Activated naive CD4-positive, alpha-beta T cell treated with anti-CD3 and anti-CD28 coated beads for 36 hours (primary cell): ENCODE data around the gene GPHN. TPM values are rescaled to one million over a fixed set of nuclear protein-coding genes. Genes with fewer than 3 reads are reported as not detected.

Experiments used
- CTCF ChIA-PET: fragments of 350-600 bp; sonication (Branson Sonifier 250); formaldehyde crosslinking; loops from one replicate; lab custom pipeline; 2021; ENCODE audit warnings: antibody characterized with exemption; lab: Charles Lee
- DNase-seq: peaks from one replicate; pipeline ENCODE4 v3.0.0-alpha.2; 2020
- H3K27ac Mint-ChIP-seq: one replicate; pipeline ENCODE4 v1.8.0; 2021; ENCODE audit warnings: mild to moderate bottlenecking, mixed read lengths
- H3K27me3 Mint-ChIP-seq: one replicate; pipeline ENCODE4 v1.8.0; 2021; ENCODE audit warnings: low read depth, mixed read lengths
- H3K36me3 Mint-ChIP-seq: one replicate; pipeline ENCODE4 v1.8.0; 2021; ENCODE audit warnings: low read depth, mixed read lengths
- H3K4me1 Mint-ChIP-seq: one replicate; pipeline ENCODE4 v1.8.0; 2021; ENCODE audit warnings: low read depth, mixed read lengths
- H3K4me3 Mint-ChIP-seq: one replicate; pipeline ENCODE4 v1.8.0; 2021; ENCODE audit warnings: mild to moderate bottlenecking, moderate library complexity, mixed read lengths
- H3K9me3 Mint-ChIP-seq: one replicate; pipeline ENCODE4 v1.8.0; 2021; ENCODE audit warnings: mixed read lengths
- intact Hi-C: fragments of 100-400 bp; cut with micrococcal nuclease; formaldehyde crosslinking; loops from one replicate; pipeline ENCODE4 v1.15.1; 2023
- total RNA-seq, 2 experiments: library from RNA; stranded (reverse); gene quantifications; one replicate each; pipeline ENCODE4 v1.2.3, GENCODE V29; 2021

GPHN gene
- total RNA-seq, 2 experiments from 2014 or later = 14.2 to 21.4 TPM

- Mint-ChIP-seq H3K4me3 (no peak overlapping the region), H3K4me1 (peaks cover 8% of the 10 kb centered on the region), H3K27ac (no peak overlapping the region), H3K36me3 (peaks cover 10% of the 10 kb centered on the region), H3K9me3 (no peaks in the 10 kb centered on the region), H3K27me3 (no peaks in the 10 kb centered on the region)
- CTCF ChIA-PET = no interaction called here
- no peak for DNase-seq
- intact Hi-C loops = no loop called here
Observed at GRCh38 chr14:66993512-66993911, 485.6 kb downstream of the GPHN start.

GRCh38 chr14:66998013-66998412 is 490.1 kb downstream of the GPHN start:
- CTCF ChIA-PET = no interaction called here

GRCh38 chr14:66999978-67000377 is 492.0 kb downstream of the GPHN start:
- Mint-ChIP-seq H3K27ac (no peak overlapping the region), H3K27me3 (no peaks in the 10 kb centered on the region), H3K4me1 (peaks cover 9% of the 10 kb centered on the region), H3K36me3 (peaks cover 8% of the 10 kb centered on the region), H3K4me3 (no peak overlapping the region), H3K9me3 (no peaks in the 10 kb centered on the region)
- no peak for DNase-seq
- intact Hi-C loops = no loop called here
- CTCF ChIA-PET = interaction anchor here (0.6 kb wide), 1 partner anchor 121 kb away, joined by 4 read pairs; no protein-coding TSS in a partner anchor

More at GRCh38 chr14:66998013-66998412, 490.1 kb downstream of the GPHN start:
- intact Hi-C loops = loop anchor here (1.0 kb wide), 1 partner anchor 137 kb away; no protein-coding TSS in a partner anchor
- Mint-ChIP-seq H3K9me3 (no peaks in the 10 kb centered on the region), H3K36me3 (peaks cover 7% of the 10 kb centered on the region), H3K27me3 (no peaks in the 10 kb centered on the region), H3K4me1 (peaks cover 9% of the 10 kb centered on the region), H3K27ac (no peak overlapping the region), H3K4me3 (no peak overlapping the region)
- DNase-seq = peak; percentile 8

GRCh38 chr14:67002994-67003753 is 495.2 kb downstream of the GPHN start:
- no peaks in the 10 kb centered on the region for H3K9me3 Mint-ChIP-seq
- H3K36me3 Mint-ChIP-seq = peaks cover 2% of the 10 kb centered on the region
- intact Hi-C loops = no loop called here
- H3K4me3 Mint-ChIP-seq = no peak overlapping the region
- CTCF ChIA-PET = no interaction called here
- H3K27me3 Mint-ChIP-seq = no peaks in the 10 kb centered on the region
- H3K4me1 Mint-ChIP-seq = peaks cover 2% of the 10 kb centered on the region
- DNase-seq = no peak
- no peak overlapping the region for H3K27ac Mint-ChIP-seq

GRCh38 chr14:67004521-67004920 is 496.6 kb downstream of the GPHN start:
- CTCF ChIA-PET = no interaction called here
- no peak for DNase-seq
- Mint-ChIP-seq H3K4me1 (no peaks in the 10 kb centered on the region), H3K27ac (no peak overlapping the region), H3K36me3 (peaks cover 2% of the 10 kb centered on the region), H3K9me3 (no peaks in the 10 kb centered on the region), H3K4me3 (no peak overlapping the region), H3K27me3 (no peaks in the 10 kb centered on the region)
- intact Hi-C loops = no loop called here

GRCh38 chr14:67010602-67011001 is 502.7 kb downstream of the GPHN start:
- no peak for DNase-seq
- no peaks in the 10 kb centered on the region for H3K9me3 Mint-ChIP-seq
- no peak overlapping the region for H3K27ac Mint-ChIP-seq
- CTCF ChIA-PET = interaction anchor here (0.7 kb wide), 1 partner anchor 43 kb away, joined by 3 read pairs; no protein-coding TSS in a partner anchor
- no peak overlapping the region for H3K4me3 Mint-ChIP-seq
- H3K27me3 Mint-ChIP-seq = no peaks in the 10 kb centered on the region
- intact Hi-C loops = no loop called here
- H3K36me3 Mint-ChIP-seq = no peaks in the 10 kb centered on the region
- no peaks in the 10 kb centered on the region for H3K4me1 Mint-ChIP-seq

- intact Hi-C loops = no loop called here
- Mint-ChIP-seq H3K36me3 (no peaks in the 10 kb centered on the region), H3K27ac (no peak overlapping the region), H3K27me3 (no peaks in the 10 kb centered on the region), H3K4me3 (no peak overlapping the region), H3K9me3 (no peaks in the 10 kb centered on the region), H3K4me1 (peaks cover 5% of the 10 kb centered on the region)
- no peak for DNase-seq
- CTCF ChIA-PET = no interaction called here
Observed at GRCh38 chr14:67016856-67017255, 508.9 kb downstream of the GPHN start.

- Mint-ChIP-seq H3K36me3 (no peaks in the 10 kb centered on the region), H3K27ac (no peak overlapping the region), H3K27me3 (no peaks in the 10 kb centered on the region), H3K9me3 (no peaks in the 10 kb centered on the region), H3K4me3 (no peak overlapping the region), H3K4me1 (peaks cover 5% of the 10 kb centered on the region)
- CTCF ChIA-PET = no interaction called here
- DNase-seq = no peak
- intact Hi-C loops = no loop called here
Observed at GRCh38 chr14:67018720-67019119, 510.8 kb downstream of the GPHN start.

- H3K27ac Mint-ChIP-seq = no peak overlapping the region
- H3K4me3 Mint-ChIP-seq = no peak overlapping the region
- peaks cover 3% of the 10 kb centered on the region for H3K36me3 Mint-ChIP-seq
- intact Hi-C loops = no loop called here
- peaks cover 5% of the 10 kb centered on the region for H3K4me1 Mint-ChIP-seq
- peaks cover 4% of the 10 kb centered on the region for H3K9me3 Mint-ChIP-seq
- CTCF ChIA-PET = no interaction called here
- no peak for DNase-seq
- no peaks in the 10 kb centered on the region for H3K27me3 Mint-ChIP-seq
Observed at GRCh38 chr14:67019796-67020195, 511.8 kb downstream of the GPHN start.

GRCh38 chr14:67031920-67032774 is 524.2 kb downstream of the GPHN start:
- CTCF ChIA-PET = no interaction called here
- intact Hi-C loops = no loop called here
- H3K36me3 Mint-ChIP-seq = peaks cover 12% of the 10 kb centered on the region

GRCh38 chr14:67045440-67045839 is 537.5 kb downstream of the GPHN start:
- no peak for DNase-seq

More at GRCh38 chr14:67031920-67032774, 524.2 kb downstream of the GPHN start:
- Mint-ChIP-seq H3K4me1 (no peaks in the 10 kb centered on the region), H3K27ac (no peak overlapping the region), H3K27me3 (no peaks in the 10 kb centered on the region), H3K4me3 (no peak overlapping the region), H3K9me3 (peaks cover 13% of the 10 kb centered on the region)
- DNase-seq = no peak

GRCh38 chr14:67050896-67051295 is 542.9 kb downstream of the GPHN start:
- Mint-ChIP-seq H3K4me1 (no peaks in the 10 kb centered on the region), H3K27me3 (no peaks in the 10 kb centered on the region), H3K4me3 (no peak overlapping the region), H3K36me3 (peaks cover 16% of the 10 kb centered on the region), H3K9me3 (peaks cover 31% of the 10 kb centered on the region), H3K27ac (no peak overlapping the region)
- intact Hi-C loops = no loop called here
- CTCF ChIA-PET = no interaction called here
- DNase-seq = no peak

More at GRCh38 chr14:67045440-67045839, 537.5 kb downstream of the GPHN start:
- Mint-ChIP-seq H3K4me1 (no peaks in the 10 kb centered on the region), H3K9me3 (peaks cover 5% of the 10 kb centered on the region), H3K36me3 (peaks cover 10% of the 10 kb centered on the region), H3K4me3 (no peak overlapping the region), H3K27ac (no peak overlapping the region), H3K27me3 (no peaks in the 10 kb centered on the region)
- intact Hi-C loops = no loop called here
- CTCF ChIA-PET = no interaction called here
